WTC11 (cell line): ENCODE data around the gene NOXA1. TPM values are rescaled to one million over a fixed set of nuclear protein-coding genes. Genes with fewer than 3 reads are reported as not detected.
"Not testable (repeated sequence)": the region's sequence is repeated elsewhere in the genome, so short reads cannot be mapped to it uniquely, and the experiment has no call there.

Source experiments
- ATAC-seq: fragments of 200-7000 bp; cut with Tn5 transposase; 2 replicates; pipeline ENCODE4 v1.10.0; 2021; ENCODE audit warnings: mild to moderate bottlenecking, moderate library complexity
- CTCF ChIA-PET: fragments of 300-600 bp; sonication (Branson Sonifier 250); formaldehyde crosslinking; loops from one replicate; lab custom pipeline; 2021; ENCODE audit warnings: antibody characterized with exemption; lab: Charles Lee
- POLR2A ChIA-PET: fragments of 350-600 bp; sonication (Branson Sonifier 250); formaldehyde crosslinking; loops from one replicate; lab custom pipeline; 2021; ENCODE audit warnings: antibody characterized with exemption; lab: Charles Lee
- DNase-seq: peaks from one replicate; pipeline ENCODE4 v3.0.0; 2021; ENCODE audit warnings: low spot score
- H3K27ac Mint-ChIP-seq: 2 replicates; pipeline ENCODE4 v1.8.0; 2021; ENCODE audit warnings: mixed read lengths
- H3K27me3 Mint-ChIP-seq: 2 replicates; pipeline ENCODE4 v1.8.0; 2021; ENCODE audit warnings: low read depth, mild to moderate bottlenecking, moderate library complexity, mixed read lengths
- H3K36me3 Mint-ChIP-seq: 2 replicates; pipeline ENCODE4 v1.8.0; 2021; ENCODE audit warnings: mixed read lengths
- H3K4me1 Mint-ChIP-seq: 2 replicates; pipeline ENCODE4 v1.8.0; 2022; ENCODE audit warnings: mixed read lengths
- H3K4me3 Mint-ChIP-seq: 2 replicates; pipeline ENCODE4 v1.8.0; 2021; ENCODE audit warnings: mild to moderate bottlenecking, moderate library complexity, mixed read lengths
- H3K9me3 Mint-ChIP-seq: 2 replicates; pipeline ENCODE4 v1.8.0; 2021; ENCODE audit warnings: mixed read lengths
- ATF1 ChIP-seq: sonication (generic); formaldehyde crosslinking; IDR thresholded peaks from 2 replicates; pipeline ENCODE4 v1.8.1; 2023; ENCODE audit warnings: mild to moderate bottlenecking, moderate library complexity, missing genetic modification reagents
- ATF6 ChIP-seq: sonication (generic); formaldehyde crosslinking; IDR thresholded peaks from 2 replicates; pipeline ENCODE4 v1.8.1; 2023; ENCODE audit warnings: mild to moderate bottlenecking, missing genetic modification reagents
- CBFB ChIP-seq: sonication (generic); formaldehyde crosslinking; IDR thresholded peaks from 2 replicates; pipeline ENCODE4 v1.8.1; 2022; ENCODE audit warnings: mild to moderate bottlenecking, low read depth, missing genetic modification reagents
- EMX1 ChIP-seq: fragments of 250-450 bp; sonication (Bioruptor Pico); IDR thresholded peaks from 2 replicates; pipeline ENCODE4 v1.8.0; 2021; ENCODE audit warnings: mild to moderate bottlenecking
- GRHL2 ChIP-seq: fragments of 250-450 bp; sonication (Bioruptor Pico); IDR thresholded peaks from 2 replicates; pipeline ENCODE4 v1.8.0; 2022; ENCODE audit warnings: mild to moderate bottlenecking, moderate library complexity; ENCODE audit not compliant: insufficient replicate concordance, severe bottlenecking
- HMGXB4 ChIP-seq: sonication (generic); formaldehyde crosslinking; IDR thresholded peaks from 2 replicates; pipeline ENCODE4 v1.8.1; 2023; ENCODE audit warnings: mild to moderate bottlenecking, moderate library complexity, missing genetic modification reagents
- NR3C1 ChIP-seq: sonication (generic); formaldehyde crosslinking; conservative IDR thresholded peaks from 2 replicates; pipeline ENCODE4 v1.8.1; 2023; ENCODE audit warnings: low read depth, mild to moderate bottlenecking, missing genetic modification reagents
- PRRX2 ChIP-seq: fragments of 250-450 bp; sonication (Bioruptor Pico); IDR thresholded peaks from 2 replicates; pipeline ENCODE4 v1.8.0; 2021; ENCODE audit warnings: mild to moderate bottlenecking
- RORB ChIP-seq: fragments of 250-450 bp; sonication (Bioruptor Pico); IDR thresholded peaks from 2 replicates; pipeline ENCODE4 v1.9.0; 2021; ENCODE audit warnings: mild to moderate bottlenecking
- ZNF263 ChIP-seq: sonication (generic); formaldehyde crosslinking; IDR thresholded peaks from 2 replicates; pipeline ENCODE4 v1.8.1; 2022; ENCODE audit warnings: low read depth, mild to moderate bottlenecking, moderate library complexity, missing genetic modification reagents
- ZNF532 ChIP-seq: fragments of 250-450 bp; sonication (Bioruptor Pico); IDR thresholded peaks from 2 replicates; pipeline ENCODE4 v1.9.0; 2021; ENCODE audit warnings: mild to moderate bottlenecking, borderline replicate concordance
- total RNA-seq: library from RNA; stranded (reverse); gene quantifications from 3 replicates; pipeline ENCODE4 v1.2.3, GENCODE V29; 2021

The NOXA1 gene
- total RNA-seq, 1 experiment from 2014 or later = 2.9 TPM

- H3K27me3 Mint-ChIP-seq = no peaks in the 10 kb centered on the region
- peak; percentile 9 for DNase-seq
Observed at GRCh38 chr9:137383784-137384756, 39.1 kb upstream of the NOXA1 start.

GRCh38 chr9:137385061-137385655 is 38.0 kb upstream of the NOXA1 start:
- Mint-ChIP-seq H3K27ac (no peak overlapping the region), H3K4me1 (peaks cover 3% of the 10 kb centered on the region; the same call in 1 of the 2 replicates), H3K36me3 (peaks cover 3% of the 10 kb centered on the region; the same call in 1 of the 2 replicates), H3K9me3 (no peaks in the 10 kb centered on the region), H3K4me3 (no peak overlapping the region), H3K27me3 (no peaks in the 10 kb centered on the region)
- POLR2A ChIA-PET = no interaction called here
- TF ChIP-seq NR3C1 (CRISPR knock-in tag) (no peak), ATF1 (CRISPR knock-in tag) (no peak), CBFB (CRISPR knock-in tag) (no peak), RORB (CRISPR knock-in tag) (no peak), HMGXB4 (CRISPR knock-in tag) (no peak), EMX1 (no peak)
- CTCF ChIA-PET = interaction anchor here (0.5 to 1.0 kb wide), 2 partner anchors 23 to 83 kb away, joined by 3 read pairs; partner anchors contain the start of gene NRARP
- no peak for DNase-seq
- no peak for ATAC-seq

More at GRCh38 chr9:137383784-137384756, 39.1 kb upstream of the NOXA1 start:
- Mint-ChIP-seq H3K36me3 (no peaks in the 10 kb centered on the region), H3K9me3 (no peaks in the 10 kb centered on the region), H3K4me3 (no peak overlapping the region), H3K27ac (peak overlapping the region; percentile 53), H3K4me1 (peaks cover 3% of the 10 kb centered on the region; the same call in 1 of the 2 replicates)
- ChIA-PET POLR2A (no interaction called here), CTCF (interaction anchor here (1.0 kb wide), 1 partner anchor 82 kb away, joined by 3 read pairs; the partner anchor contains the start of gene NRARP)
- no peak for TF ChIP-seq ZNF263 (CRISPR knock-in tag)
- no peak for ATAC-seq

GRCh38 chr9:137386507-137387113 is 36.6 kb upstream of the NOXA1 start:
- H3K36me3 Mint-ChIP-seq, H3K4me1 Mint-ChIP-seq, H3K9me3 Mint-ChIP-seq, DNase-seq, ATAC-seq, H3K27ac Mint-ChIP-seq, H3K4me3 Mint-ChIP-seq, POLR2A ChIA-PET, H3K27me3 Mint-ChIP-seq: not testable (repeated sequence)
- CTCF ChIA-PET = interaction anchor here (1.4 kb wide), 1 partner anchor 36 kb away, joined by 6 read pairs; the partner anchor contains the start of genes EXD3 and NOXA1

- H3K9me3 Mint-ChIP-seq = no peaks in the 10 kb centered on the region
- DNase-seq (no peak), ATAC-seq (no peak)
- peaks cover 3% of the 10 kb centered on the region; the same call in 1 of the 2 replicates for H3K36me3 Mint-ChIP-seq
- ChIA-PET POLR2A (no interaction called here), CTCF (interaction anchor here (1.4 kb wide), 1 partner anchor 36 kb away, joined by 6 read pairs; the partner anchor contains the start of genes EXD3 and NOXA1)
- H3K27ac Mint-ChIP-seq = no peak overlapping the region
- H3K4me1 Mint-ChIP-seq = peaks cover 2% of the 10 kb centered on the region; the same call in 1 of the 2 replicates
- no peak overlapping the region for H3K4me3 Mint-ChIP-seq
- no peaks in the 10 kb centered on the region for H3K27me3 Mint-ChIP-seq
- no peak for TF ChIP-seq GRHL2 (CRISPR knock-in tag)
- TF ChIP-seq HMGXB4 (CRISPR knock-in tag) = no peak
- TF ChIP-seq PRRX2 (CRISPR knock-in tag) = no peak
- no peak for TF ChIP-seq ATF6 (CRISPR knock-in tag)
- TF ChIP-seq ZNF532 (CRISPR knock-in tag) = no peak
Observed at GRCh38 chr9:137387114-137387890, 35.9 kb upstream of the NOXA1 start.
